AG10803 (cell line): ENCODE data around the gene LRP5.

ENCODE experiments used
- DNase-seq: peaks from one replicate; pipeline ENCODE4 v3.0.0; 2010; ENCODE audit warnings: low read depth
- H3K4me3 ChIP-seq: 2 replicates; pipeline ENCODE4 v1.5.1; 2011; ENCODE audit warnings: mild to moderate bottlenecking, low read length, control low read depth
- TF ChIP-seq, protein P1 (sequence below): conservative IDR thresholded peaks from 2 replicates; pipeline ENCODE4 v1.5.1; 2011; ENCODE audit warnings: mild to moderate bottlenecking, low read length, control low read depth, inconsistent platforms

The LRP5 gene

GRCh38 chr11:68369756-68370155 lies 57.4 kb downstream of the LRP5 start:
- no peak overlapping the region for H3K4me3 ChIP-seq
- TF ChIP-seq, protein P1, sequence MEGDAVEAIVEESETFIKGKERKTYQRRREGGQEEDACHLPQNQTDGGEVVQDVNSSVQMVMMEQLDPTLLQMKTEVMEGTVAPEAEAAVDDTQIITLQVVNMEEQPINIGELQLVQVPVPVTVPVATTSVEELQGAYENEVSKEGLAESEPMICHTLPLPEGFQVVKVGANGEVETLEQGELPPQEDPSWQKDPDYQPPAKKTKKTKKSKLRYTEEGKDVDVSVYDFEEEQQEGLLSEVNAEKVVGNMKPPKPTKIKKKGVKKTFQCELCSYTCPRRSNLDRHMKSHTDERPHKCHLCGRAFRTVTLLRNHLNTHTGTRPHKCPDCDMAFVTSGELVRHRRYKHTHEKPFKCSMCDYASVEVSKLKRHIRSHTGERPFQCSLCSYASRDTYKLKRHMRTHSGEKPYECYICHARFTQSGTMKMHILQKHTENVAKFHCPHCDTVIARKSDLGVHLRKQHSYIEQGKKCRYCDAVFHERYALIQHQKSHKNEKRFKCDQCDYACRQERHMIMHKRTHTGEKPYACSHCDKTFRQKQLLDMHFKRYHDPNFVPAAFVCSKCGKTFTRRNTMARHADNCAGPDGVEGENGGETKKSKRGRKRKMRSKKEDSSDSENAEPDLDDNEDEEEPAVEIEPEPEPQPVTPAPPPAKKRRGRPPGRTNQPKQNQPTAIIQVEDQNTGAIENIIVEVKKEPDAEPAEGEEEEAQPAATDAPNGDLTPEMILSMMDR = no peak
- DNase-seq = no peak

DNA sequence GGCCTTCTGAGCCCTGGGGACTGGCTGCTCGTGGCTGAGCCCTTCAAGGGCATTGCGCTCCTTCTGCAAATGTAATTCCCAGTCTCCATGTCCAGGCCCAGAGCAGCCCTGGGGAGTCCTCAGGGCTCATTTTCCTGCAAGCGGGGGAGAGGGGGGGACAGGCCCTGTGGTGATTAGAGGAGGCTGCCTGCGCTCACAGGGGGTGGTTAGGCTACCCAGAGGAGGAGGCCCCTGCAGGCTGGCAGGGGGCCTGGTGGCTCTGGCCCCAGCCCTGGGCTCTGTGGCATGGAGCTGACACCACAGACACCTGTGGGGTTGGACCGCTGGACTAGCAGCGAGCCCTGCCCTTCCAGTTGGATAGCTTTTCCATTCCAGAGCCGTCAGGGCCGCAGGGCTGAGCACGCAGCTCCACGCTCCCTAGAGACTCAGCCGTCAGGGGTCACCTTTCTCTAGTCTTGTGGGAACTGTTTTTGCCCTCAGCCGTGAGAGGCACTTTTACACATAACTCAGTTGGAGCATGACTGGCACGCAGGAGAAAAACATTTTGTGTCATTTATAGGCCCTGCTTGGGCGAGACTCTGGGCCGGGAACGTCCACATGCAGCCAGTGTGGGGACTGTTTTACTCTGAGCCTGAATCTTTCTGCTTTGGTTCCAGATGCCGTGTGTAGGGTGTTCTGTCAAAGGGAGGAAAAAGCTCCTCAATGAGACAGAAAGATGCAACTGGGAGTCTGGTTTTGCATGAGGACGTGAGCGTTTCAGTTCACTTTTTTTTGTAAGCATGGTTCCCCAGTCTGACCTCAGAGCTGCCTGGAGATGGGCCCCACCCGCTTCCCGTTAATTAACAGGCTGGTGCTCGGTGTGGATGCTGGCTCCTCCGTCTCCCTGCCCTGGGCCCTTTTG lies 58.1 kb downstream of the LRP5 start:
- no peak overlapping the region for H3K4me3 ChIP-seq
- TF ChIP-seq, protein P1 = no peak
- peak; percentile 47 for DNase-seq

DNA sequence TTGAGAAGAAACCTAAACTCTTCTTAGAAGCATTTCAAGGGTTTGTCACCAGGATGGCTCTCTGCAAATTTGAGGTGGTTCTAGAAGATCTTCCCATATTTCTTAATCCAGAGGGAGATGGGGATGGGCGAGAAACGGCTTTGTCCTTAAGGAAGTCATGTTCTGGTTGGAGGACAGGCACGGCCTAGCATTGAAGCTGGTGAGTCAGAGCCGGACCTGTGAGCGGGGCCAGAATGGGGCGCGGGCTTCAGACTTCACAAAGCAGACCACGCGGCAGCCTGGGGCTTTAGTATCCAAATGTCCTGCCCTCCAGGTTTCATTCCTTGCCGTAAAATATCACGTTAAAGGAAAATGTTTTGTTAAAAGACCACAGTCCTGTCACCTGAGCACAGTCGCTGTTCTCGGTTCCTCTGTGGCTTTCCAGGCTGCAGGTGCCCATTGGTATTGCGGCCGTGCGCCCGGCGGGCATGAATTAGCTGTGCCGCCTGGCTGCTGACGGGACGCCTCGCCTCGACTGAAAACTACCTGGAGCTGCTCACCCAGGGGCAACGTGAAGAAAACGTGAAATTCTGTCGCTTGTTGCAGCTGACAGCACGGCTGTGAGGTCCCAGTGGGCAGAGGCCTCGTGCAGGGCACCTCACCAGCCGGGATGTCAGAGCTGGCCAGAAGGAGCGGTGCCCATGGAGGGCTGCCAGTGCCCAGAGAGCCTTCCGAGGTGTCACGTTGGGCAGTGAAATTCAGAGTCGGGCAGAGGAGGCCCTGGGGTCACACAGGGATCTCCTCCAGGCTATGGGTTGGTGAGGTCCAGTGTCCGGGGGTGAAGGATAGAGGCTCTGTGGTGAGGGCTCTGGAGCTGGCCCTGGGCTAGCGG lies 59.0 kb downstream of the LRP5 start:
- H3K4me3 ChIP-seq = no peak overlapping the region
- TF ChIP-seq, protein P1 = no peak
- DNase-seq = peak; percentile 44

DNA sequence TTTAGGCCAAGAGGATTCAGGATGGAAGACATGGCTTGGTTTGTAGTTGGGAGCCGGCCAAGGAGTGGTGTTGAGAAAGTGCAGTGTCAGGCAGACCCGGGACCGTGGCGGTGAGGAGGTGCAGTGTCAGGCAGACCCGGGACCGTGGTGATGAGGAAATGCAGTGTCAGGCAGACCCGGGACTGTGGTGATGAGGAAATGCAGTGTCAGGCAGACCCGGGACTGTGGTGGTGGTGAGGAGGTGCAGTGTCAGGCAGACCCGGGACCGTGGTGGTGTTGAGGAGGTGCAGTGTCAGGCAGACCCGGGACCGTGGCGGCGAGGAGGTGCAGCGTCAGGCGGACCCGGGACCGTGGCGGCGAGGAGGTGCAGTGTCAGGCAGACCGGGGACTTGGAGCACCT lies 59.7 kb downstream of the LRP5 start:
- DNase-seq = no peak
- TF ChIP-seq, protein P1 = no peak

DNA sequence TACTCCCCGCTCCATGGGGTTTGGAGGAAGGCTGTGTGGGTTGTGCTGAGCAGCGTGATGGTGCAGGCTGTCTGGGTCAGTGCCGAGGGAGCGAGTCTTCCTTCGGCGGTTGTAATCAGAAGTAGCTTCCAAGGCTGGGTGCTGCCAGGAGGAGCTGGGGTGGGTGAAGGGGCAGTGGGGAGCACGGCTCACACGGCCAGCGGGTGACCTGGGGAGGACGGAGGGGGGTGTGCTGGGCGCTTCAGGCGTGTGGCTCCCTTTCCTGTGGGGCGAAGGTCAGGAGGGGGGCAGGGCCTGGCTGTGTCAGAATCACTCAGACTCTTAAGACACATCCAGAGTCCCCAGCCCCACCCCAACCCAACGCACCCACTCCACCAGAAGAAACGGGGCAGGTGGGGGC lies 60.2 kb downstream of the LRP5 start:
- TF ChIP-seq, protein P1 = no peak
- no peak overlapping the region for H3K4me3 ChIP-seq
- DNase-seq = no peak

More for the DNA sequence above, 59.7 kb downstream of the LRP5 start:
- H3K4me3 ChIP-seq = no peak overlapping the region

DNA sequence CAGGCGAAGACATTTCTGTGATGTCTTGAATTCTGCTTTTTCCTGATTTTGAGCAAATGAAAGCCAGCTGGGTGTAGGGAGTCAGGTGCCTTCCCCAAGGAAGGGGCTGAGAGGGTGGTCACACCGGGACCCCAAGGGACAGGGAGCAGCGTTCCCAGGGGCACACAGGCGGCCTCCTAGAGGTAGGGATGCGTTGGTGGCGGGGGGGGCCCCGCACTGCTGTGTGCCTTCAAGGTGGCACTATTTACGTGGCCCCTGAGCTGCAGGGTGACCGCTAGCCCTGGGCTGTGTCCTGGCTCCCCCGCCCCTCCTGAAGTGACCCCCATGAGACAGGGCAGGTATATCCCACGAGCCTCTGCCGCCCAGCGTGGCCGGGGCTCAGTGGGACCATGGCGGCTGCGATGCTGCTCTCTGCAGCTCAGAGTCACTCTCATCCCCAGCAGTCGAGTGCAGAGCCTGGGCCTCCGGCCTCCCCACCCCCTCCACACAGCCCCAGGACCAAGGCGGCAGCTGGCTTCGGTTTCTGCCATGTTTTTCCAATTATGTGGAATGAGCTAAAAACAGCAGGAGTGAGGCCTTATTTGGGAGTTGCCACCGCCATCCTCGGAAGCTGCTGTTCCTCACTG lies 60.9 kb downstream of the LRP5 start:
- peak; percentile 91 for DNase-seq
- TF ChIP-seq, protein P1 = no peak
- peak overlapping the region; percentile 34; the same call in 1 of the 2 replicates for H3K4me3 ChIP-seq
